Fibroblast of gingiva (primary cell): Measurements from ENCODE around the gene MORN3.
A peak's percentile ranks its signal among the peaks of the same experiment; 100 is the strongest.
"Not testable (repeated sequence)": the region's sequence is repeated elsewhere in the genome, so short reads cannot be mapped to it uniquely, and the experiment has no call there.

Experiments used
- DNase-seq: peaks from one replicate; pipeline ENCODE4 v3.0.0-alpha.2; 2011; ENCODE audit warnings: low read depth

Gene MORN3

GRCh38 chr12:121638298-121639202 lies 30.9 kb downstream of the MORN3 start:
- no peak for DNase-seq

GRCh38 chr12:121637231-121637914 lies 32.1 kb downstream of the MORN3 start:
- no peak for DNase-seq

- DNase-seq: no peak
Measured at GRCh38 chr12:121634836-121635235, 34.6 kb downstream of the MORN3 start.

- DNase-seq: not testable (repeated sequence)
Measured at GRCh38 chr12:121633833-121634196, 35.6 kb downstream of the MORN3 start.

- DNase-seq: no peak
Measured at GRCh38 chr12:121632069-121632970, 37.1 kb downstream of the MORN3 start.

- no peak for DNase-seq
Measured at GRCh38 chr12:121630791-121631355, 38.6 kb downstream of the MORN3 start.

GRCh38 chr12:121628536-121628935 lies 40.9 kb downstream of the MORN3 start:
- no peak for DNase-seq

- DNase-seq: no peak
Measured at GRCh38 chr12:121628037-121628436, 41.4 kb downstream of the MORN3 start.

- peak; percentile 58 for DNase-seq
Measured at GRCh38 chr12:121626853-121627640, 42.4 kb downstream of the MORN3 start.

GRCh38 chr12:121626087-121626852 lies 43.2 kb downstream of the MORN3 start, which contains the start of gene ORAI1:
Gene ORAI1 (plus strand): TSS chr12:121626530.
- peak; percentile 93 for DNase-seq

- DNase-seq: no peak
Measured at GRCh38 chr12:121620333-121620891, 49.0 kb downstream of the MORN3 start.

- DNase-seq: no peak
Measured at GRCh38 chr12:121618659-121619233, 50.7 kb downstream of the MORN3 start.

GRCh38 chr12:121614872-121615467 lies 54.5 kb downstream of the MORN3 start:
- DNase-seq: no peak

- DNase-seq: no peak
Measured at GRCh38 chr12:121613462-121613861, 56.0 kb downstream of the MORN3 start.

GRCh38 chr12:121611306-121611705 lies 58.1 kb downstream of the MORN3 start:
- no peak for DNase-seq

GRCh38 chr12:121610239-121611149 lies 59.0 kb downstream of the MORN3 start:
- peak; percentile 51 for DNase-seq

- DNase-seq: no peak
Measured at GRCh38 chr12:121608301-121608700, 61.2 kb downstream of the MORN3 start.

GRCh38 chr12:121603581-121603980 lies 65.9 kb downstream of the MORN3 start:
- no peak for DNase-seq
